IgD-negative memory B cell (primary cell): ENCODE measurements around the gene RLBP1. TPM values are rescaled to one million over a fixed set of nuclear protein-coding genes. Genes with fewer than 3 reads are reported as not detected.

Experiments used
- polyA plus RNA-seq: library from polyadenylated mRNA; unstranded; fragments of 300-500 nt; fragmentation: Illumina TruSeq; gene quantifications from one replicate; pipeline ENCODE4 v1.2.3, GENCODE V29; 2021

The RLBP1 gene
- polyA plus RNA-seq, 1 donor from 2014 or later, result not detected

Other genes with a start within 250 kb of the RLBP1 start
- gene ABHD2, start 133.1 kb downstream of the RLBP1 start, polyA plus RNA-seq, result 13.4 TPM
- 3.4 TPM for gene FANCI, start 22.4 kb upstream of the RLBP1 start, polyA plus RNA-seq
- gene POLG, start 113.2 kb upstream of the RLBP1 start, polyA plus RNA-seq, result 46.5 TPM